ENCODE results near the gene FLT4. TPM values are rescaled to one million over a fixed set of nuclear protein-coding genes. Genes with fewer than 3 reads are reported as not detected.

FLT4 gene
- total RNA-seq, 1 donor from 2014 or later, result 6.1 TPM

GRCh38 chr5:180590543-180591310 lies 58.7 kb downstream of the FLT4 start:
- Histone ChIP-seq H3K27me3 (ENCODE audit: low read depth) (peaks cover 70% of the 10 kb centered on the region), H3K4me1 (peaks cover 21% of the 10 kb centered on the region), H3K4me3 (peak overlapping the region; percentile 60), H3K9me3 (replicated peaks) (peaks cover 4% of the 10 kb centered on the region), H3K27ac (replicated peaks) (no peak overlapping the region), H3K36me3 (no peaks in the 10 kb centered on the region)
- intact Hi-C loops (cut with micrococcal nuclease), result no loop called here
- TF ChIP-seq CTCF (IDR thresholded peaks at IDR 0.05; ENCODE audit: borderline replicate concordance), result no peak
- DNase-seq, result no peak

GRCh38 chr5:180589771-180590542 lies 59.4 kb downstream of the FLT4 start:
- intact Hi-C loops (cut with micrococcal nuclease), result no loop called here
- DNase-seq, result no peak
- Histone ChIP-seq H3K27me3 (ENCODE audit: low read depth) (peaks cover 71% of the 10 kb centered on the region), H3K27ac (replicated peaks) (no peak overlapping the region), H3K4me3 (peak overlapping the region; percentile 60), H3K4me1 (peaks cover 21% of the 10 kb centered on the region), H3K36me3 (no peaks in the 10 kb centered on the region), H3K9me3 (replicated peaks) (peaks cover 11% of the 10 kb centered on the region)
- TF ChIP-seq CTCF (IDR thresholded peaks at IDR 0.05; ENCODE audit: borderline replicate concordance), result no peak

- no peak overlapping the region for H3K4me3 ChIP-seq
- peaks cover 21% of the 10 kb centered on the region for H3K9me3 ChIP-seq (replicated peaks)
- DNase-seq, result no peak
- peaks cover 20% of the 10 kb centered on the region for H3K4me1 ChIP-seq
- no peaks in the 10 kb centered on the region for H3K36me3 ChIP-seq
- TF ChIP-seq CTCF (IDR thresholded peaks at IDR 0.05; ENCODE audit: borderline replicate concordance), result no peak
- H3K27ac ChIP-seq (replicated peaks), result no peak overlapping the region
- intact Hi-C loops (cut with micrococcal nuclease), result no loop called here
- H3K27me3 ChIP-seq (ENCODE audit: low read depth), result peaks cover 44% of the 10 kb centered on the region
Measured at GRCh38 chr5:180586870-180587269, 62.5 kb downstream of the FLT4 start.

- Histone ChIP-seq H3K4me3 (no peak overlapping the region), H3K27ac (replicated peaks) (no peak overlapping the region), H3K9me3 (replicated peaks) (peaks cover 21% of the 10 kb centered on the region), H3K36me3 (no peaks in the 10 kb centered on the region), H3K27me3 (ENCODE audit: low read depth) (peaks cover 37% of the 10 kb centered on the region), H3K4me1 (peaks cover 14% of the 10 kb centered on the region)
- no peak for DNase-seq
- TF ChIP-seq CTCF (IDR thresholded peaks at IDR 0.05; ENCODE audit: borderline replicate concordance), result no peak
- intact Hi-C loops (cut with micrococcal nuclease), result no loop called here
Measured at GRCh38 chr5:180586204-180586603, 63.2 kb downstream of the FLT4 start.

- Histone ChIP-seq H3K4me1 (no peaks in the 10 kb centered on the region), H3K27me3 (ENCODE audit: low read depth) (peaks cover 12% of the 10 kb centered on the region), H3K27ac (replicated peaks) (no peak overlapping the region), H3K4me3 (no peak overlapping the region), H3K36me3 (no peaks in the 10 kb centered on the region), H3K9me3 (replicated peaks) (peaks cover 21% of the 10 kb centered on the region)
- DNase-seq, result no peak
- intact Hi-C loops (cut with micrococcal nuclease), result no loop called here
- no peak for TF ChIP-seq CTCF (IDR thresholded peaks at IDR 0.05; ENCODE audit: borderline replicate concordance)
Measured at GRCh38 chr5:180583738-180584137, 65.7 kb downstream of the FLT4 start.
